ENCODE measurements around the gene TMCO4.

TMCO4 gene

GRCh38 chr1:19650416-19651140 lies 149.1 kb downstream of the TMCO4 start:
- no peak for TF ChIP-seq CTCF (IDR thresholded peaks at IDR 0.05; ENCODE audit: insufficient read depth, low read depth, low read length, missing control alignments)
- no peak for DNase-seq (ENCODE audit: low read depth)
- no peak overlapping the region for H3K4me3 ChIP-seq (ENCODE audit: low read depth, low read length)

- H3K4me3 ChIP-seq (ENCODE audit: low read depth, low read length), result no peak overlapping the region
- no peak for DNase-seq (ENCODE audit: low read depth)
- TF ChIP-seq CTCF (IDR thresholded peaks at IDR 0.05; ENCODE audit: insufficient read depth, low read depth, low read length, missing control alignments), result no peak
Observed at GRCh38 chr1:19648689-19649088, 151.0 kb downstream of the TMCO4 start.

GRCh38 chr1:19648239-19648638 lies 151.5 kb downstream of the TMCO4 start:
- no peak for TF ChIP-seq CTCF (IDR thresholded peaks at IDR 0.05; ENCODE audit: insufficient read depth, low read depth, low read length, missing control alignments)
- no peak overlapping the region for H3K4me3 ChIP-seq (ENCODE audit: low read depth, low read length)
- DNase-seq (ENCODE audit: low read depth), result no peak

GRCh38 chr1:19647643-19648042 lies 152.1 kb downstream of the TMCO4 start:
- H3K4me3 ChIP-seq (ENCODE audit: low read depth, low read length), result no peak overlapping the region
- TF ChIP-seq CTCF (IDR thresholded peaks at IDR 0.05; ENCODE audit: insufficient read depth, low read depth, low read length, missing control alignments), result no peak
- no peak for DNase-seq (ENCODE audit: low read depth)

GRCh38 chr1:19646377-19647319 lies 153.1 kb downstream of the TMCO4 start:
- TF ChIP-seq CTCF (IDR thresholded peaks at IDR 0.05; ENCODE audit: insufficient read depth, low read depth, low read length, missing control alignments), result no peak
- DNase-seq (ENCODE audit: low read depth), result peak; percentile 47
- no peak overlapping the region for H3K4me3 ChIP-seq (ENCODE audit: low read depth, low read length)

- no peak overlapping the region for H3K4me3 ChIP-seq (ENCODE audit: low read depth, low read length)
- no peak for TF ChIP-seq CTCF (IDR thresholded peaks at IDR 0.05; ENCODE audit: insufficient read depth, low read depth, low read length, missing control alignments)
- no peak for DNase-seq (ENCODE audit: low read depth)
Observed at GRCh38 chr1:19645411-19646251, 154.1 kb downstream of the TMCO4 start.

All from GM12865 (cell line).